Keratinocyte (primary cell): ENCODE data around the gene SEMA3F. TPM values are rescaled to one million over a fixed set of nuclear protein-coding genes. Genes with fewer than 3 reads are reported as not detected.
A peak's percentile ranks its signal among the peaks of the same experiment; 100 is the strongest.

Experiments used
- DNase-seq: peaks from one replicate; pipeline ENCODE4 v3.0.0-alpha.2; 2011; ENCODE audit warnings: low read depth, missing footprints, low spot score
- FAIRE-seq: peaks from 2 replicates; lab custom pipeline; 2011; peaks lifted over from hg19 to GRCh38; lab: Jason Lieb, UNC
- H2AFZ ChIP-seq: 2 replicates; pipeline ENCODE4 v1.6.0; 2012; ENCODE audit warnings: low read length, control low read depth, inconsistent platforms; ENCODE audit not compliant: control insufficient read depth
- H3K27ac ChIP-seq: 2 replicates; pipeline ENCODE4 v1.5.1; 2011; ENCODE audit warnings: low read length; ENCODE audit not compliant: control insufficient read depth, insufficient read depth
- H3K27me3 ChIP-seq: 3 replicates; pipeline ENCODE4 v1.6.0; 2011; ENCODE audit warnings: low read length; ENCODE audit not compliant: control insufficient read depth, insufficient read depth; ENCODE audit errors: extremely low read depth
- H3K36me3 ChIP-seq, 2 experiments: 2 replicates in 1 of 2; 3 replicates in 1 of 2; pipeline ENCODE4 v1.5.1; 2011; ENCODE audit warnings: low read length in 2 of 2, mild to moderate bottlenecking in 1 of 2; ENCODE audit not compliant: control insufficient read depth in 2 of 2, insufficient read depth in 2 of 2; ENCODE audit errors: extremely low read depth in 1 of 2
- H3K4me1 ChIP-seq: 3 replicates; pipeline ENCODE4 v1.5.1; 2011; ENCODE audit warnings: low read length; ENCODE audit not compliant: control insufficient read depth, insufficient read depth; ENCODE audit errors: extremely low read depth
- H3K4me2 ChIP-seq: 3 replicates; pipeline ENCODE4 v1.6.0; 2011; ENCODE audit warnings: low read depth, low read length; ENCODE audit not compliant: control insufficient read depth, insufficient read depth; ENCODE audit errors: extremely low read depth
- H3K4me3 ChIP-seq, 3 experiments: fragments of 200-600 bp in 1 of 3; sonication (generic) in 1 of 3; 2 replicates in 2 of 3; 3 replicates in 1 of 3; pipeline ENCODE4 v1.5.1; 2011 to 2016; ENCODE audit warnings: low read length in 3 of 3, mild to moderate bottlenecking in 3 of 3, control low read depth in 2 of 3, inconsistent platforms in 1 of 3, low read depth in 1 of 3, mixed read lengths in 1 of 3, mixed run types in 1 of 3, moderate library complexity in 1 of 3; ENCODE audit not compliant: control insufficient read depth in 2 of 3, insufficient read depth in 2 of 3; ENCODE audit errors: extremely low read depth in 1 of 3
- H3K79me2 ChIP-seq: 2 replicates; pipeline ENCODE4 v1.6.0; 2012; ENCODE audit warnings: low read length; ENCODE audit not compliant: control insufficient read depth, insufficient read depth
- H3K9ac ChIP-seq: 3 replicates; pipeline ENCODE4 v1.6.0; 2011; ENCODE audit warnings: low read length; ENCODE audit not compliant: control insufficient read depth, insufficient read depth; ENCODE audit errors: extremely low read depth
- H3K9me1 ChIP-seq: 3 replicates; pipeline ENCODE4 v1.6.0; 2011; ENCODE audit warnings: low read length; ENCODE audit not compliant: control insufficient read depth, insufficient read depth; ENCODE audit errors: extremely low read depth
- H3K9me3 ChIP-seq: 2 replicates; pipeline ENCODE4 v1.5.1; 2012; ENCODE audit warnings: low read depth, low read length; ENCODE audit not compliant: control insufficient read depth
- H4K20me1 ChIP-seq: 3 replicates; pipeline ENCODE4 v1.6.0; 2011; ENCODE audit warnings: low read length; ENCODE audit not compliant: control insufficient read depth, insufficient read depth; ENCODE audit errors: extremely low read depth
- EZH2 ChIP-seq: IDR thresholded peaks from one replicate; pipeline ENCODE4 v1.6.1; 2012; ENCODE audit warnings: inconsistent platforms, mild to moderate bottlenecking, low read length, moderate library complexity
- dilution Hi-C: fragments of 300-500 bp; cut with MboI; formaldehyde crosslinking; loops from one replicate; pipeline ENCODE4 v1.7.0; 2020; ENCODE audit warnings: low sequenced_read_pairs; ENCODE audit not compliant: extremely low pct_ligation_motif_present
- polyA plus RNA-seq, 5 experiments: library from polyadenylated mRNA; depleted of rRNA in 3 of 5; stranded (reverse) in 3 of 5; stranded (forward) in 1 of 5; unstranded in 1 of 5; fragments of >200 nt; gene quantifications; 1 replicate in 1 of 5; 2 replicates in 3 of 5; 3 replicates in 1 of 5; pipeline versions ENCODE4 v1.2.1 to v1.2.3, GENCODE V29; 2011 to 2012; ENCODE audit warnings: missing spikeins in 2 of 5, low read depth in 1 of 5, low replicate concordance in 1 of 5
- TF ChIP-seq, protein P1 (sequence below), 3 experiments: IDR thresholded peaks in 1 of 3; conservative IDR thresholded peaks in 1 of 3; optimal IDR thresholded peaks in 1 of 3; 2 replicates in 2 of 3; 3 replicates in 1 of 3; pipeline versions ENCODE3 to v1.5.1; 2011; ENCODE audit warnings: low read length in 3 of 3, mild to moderate bottlenecking in 3 of 3, moderate library complexity in 2 of 3, control low read depth in 1 of 3, inconsistent platforms in 1 of 3; ENCODE audit not compliant: insufficient read depth in 2 of 3; ENCODE audit errors: extremely low read depth in 1 of 3

SEMA3F gene
- polyA plus RNA-seq, 1 donor (not counting 4 experiments of a cell fraction or from before 2014, with no cell fraction given), result 72.8 TPM

DNA sequence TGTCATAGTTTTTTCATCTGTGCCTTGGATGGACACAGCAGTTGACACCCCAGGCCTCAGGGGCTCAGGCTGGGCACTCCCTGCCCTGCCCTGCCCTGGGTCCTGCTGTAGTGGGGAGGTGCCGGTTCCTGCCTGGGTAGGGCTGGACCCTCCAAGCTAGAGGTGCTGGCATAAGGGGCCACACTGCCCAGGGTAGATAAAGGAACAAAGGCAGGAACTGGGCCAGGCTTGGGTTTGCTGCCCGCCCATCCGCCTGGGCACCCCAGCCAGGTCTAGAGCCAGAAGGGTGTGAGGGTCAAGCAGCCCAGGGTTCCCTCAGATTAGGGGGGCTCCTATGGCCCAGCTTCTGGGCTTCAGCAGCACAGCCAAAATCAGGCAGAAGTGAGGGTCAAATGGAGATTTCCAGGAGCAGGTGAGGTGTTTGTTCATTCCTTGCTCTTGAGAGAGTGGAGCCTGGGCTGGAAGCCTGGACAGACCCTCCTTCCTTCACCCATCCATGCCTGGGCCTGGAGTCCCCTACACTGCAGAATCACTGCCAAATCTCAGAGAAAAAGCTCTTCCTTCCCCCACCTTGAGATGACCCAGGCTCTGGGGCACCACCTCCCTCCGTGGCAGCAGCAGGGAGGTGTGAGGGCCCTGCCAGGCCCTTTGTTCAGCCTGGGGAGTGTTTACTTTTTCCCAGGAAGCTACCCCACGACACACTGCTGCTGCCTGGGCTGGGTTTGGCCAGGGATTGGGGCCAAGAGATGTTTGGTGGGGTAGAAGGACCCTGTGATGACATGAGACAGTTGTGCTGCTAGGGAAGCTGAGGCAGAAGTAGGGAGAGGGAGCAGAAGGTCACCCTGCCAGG is 7.1 kb downstream of the SEMA3F start:
- dilution Hi-C loops, result no loop called here
- H3K4me1 ChIP-seq, result peaks cover 100% of the 10 kb centered on the region
- TF ChIP-seq, protein P1, sequence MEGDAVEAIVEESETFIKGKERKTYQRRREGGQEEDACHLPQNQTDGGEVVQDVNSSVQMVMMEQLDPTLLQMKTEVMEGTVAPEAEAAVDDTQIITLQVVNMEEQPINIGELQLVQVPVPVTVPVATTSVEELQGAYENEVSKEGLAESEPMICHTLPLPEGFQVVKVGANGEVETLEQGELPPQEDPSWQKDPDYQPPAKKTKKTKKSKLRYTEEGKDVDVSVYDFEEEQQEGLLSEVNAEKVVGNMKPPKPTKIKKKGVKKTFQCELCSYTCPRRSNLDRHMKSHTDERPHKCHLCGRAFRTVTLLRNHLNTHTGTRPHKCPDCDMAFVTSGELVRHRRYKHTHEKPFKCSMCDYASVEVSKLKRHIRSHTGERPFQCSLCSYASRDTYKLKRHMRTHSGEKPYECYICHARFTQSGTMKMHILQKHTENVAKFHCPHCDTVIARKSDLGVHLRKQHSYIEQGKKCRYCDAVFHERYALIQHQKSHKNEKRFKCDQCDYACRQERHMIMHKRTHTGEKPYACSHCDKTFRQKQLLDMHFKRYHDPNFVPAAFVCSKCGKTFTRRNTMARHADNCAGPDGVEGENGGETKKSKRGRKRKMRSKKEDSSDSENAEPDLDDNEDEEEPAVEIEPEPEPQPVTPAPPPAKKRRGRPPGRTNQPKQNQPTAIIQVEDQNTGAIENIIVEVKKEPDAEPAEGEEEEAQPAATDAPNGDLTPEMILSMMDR (optimal IDR thresholded peaks at IDR 0.05 in 1 of 3, IDR thresholded peaks at IDR 0.05 in 1 of 3, conservative IDR thresholded peaks at IDR 0.05 in 1 of 3; ENCODE audit: extremely low read depth in 1 of 3, insufficient read depth in 2 of 3, low read length in 3 of 3), result no peak
- no peak for TF ChIP-seq EZH2
- H3K4me2 ChIP-seq, result peak overlapping the region; percentile 99
- DNase-seq (no peak), FAIRE-seq (no peak)
- no peak overlapping the region for H2AFZ ChIP-seq
- peaks cover 28 to 57% of the 10 kb centered on the region in 2 experiments for H3K36me3 ChIP-seq
- peaks cover 13% of the 10 kb centered on the region for H3K9me1 ChIP-seq
- peak overlapping the region; percentile 7 for H3K9ac ChIP-seq
- no peaks in the 10 kb centered on the region for H4K20me1 ChIP-seq
- peaks cover 81% of the 10 kb centered on the region for H3K79me2 ChIP-seq
- no peak overlapping the region for H3K4me3 ChIP-seq
- no peak overlapping the region for H3K27ac ChIP-seq
- no peaks in the 10 kb centered on the region for H3K9me3 ChIP-seq
- H3K27me3 ChIP-seq, result no peaks in the 10 kb centered on the region

GRCh38 chr3:50163572-50164455 is 8.7 kb downstream of the SEMA3F start:
- dilution Hi-C loops, result no loop called here
- no peak overlapping the region for H2AFZ ChIP-seq

More at GRCh38 chr3:50163572-50164455, 8.7 kb downstream of the SEMA3F start:
- peak overlapping the region; percentile 68 for H3K4me2 ChIP-seq
- TF ChIP-seq, protein P1 (optimal IDR thresholded peaks at IDR 0.05 in 1 of 3, IDR thresholded peaks at IDR 0.05 in 1 of 3, conservative IDR thresholded peaks at IDR 0.05 in 1 of 3; ENCODE audit: extremely low read depth in 1 of 3, insufficient read depth in 2 of 3, low read length in 3 of 3), result no peak
- TF ChIP-seq EZH2, result no peak
- peaks cover 11% of the 10 kb centered on the region for H3K9me1 ChIP-seq
- H3K27ac ChIP-seq, result peak overlapping the region; percentile 66
- peaks cover 31 to 57% of the 10 kb centered on the region in 2 experiments for H3K36me3 ChIP-seq
- no peaks in the 10 kb centered on the region for H4K20me1 ChIP-seq
- H3K27me3 ChIP-seq, result no peaks in the 10 kb centered on the region
- DNase-seq, result no peak
- peak overlapping the region; percentile 38 for H3K9ac ChIP-seq
- FAIRE-seq, result peak; percentile 95
- H3K4me3 ChIP-seq, result peak overlapping the region in 2 of 3 experiments; percentile 0 to 29
- H3K79me2 ChIP-seq, result peaks cover 80% of the 10 kb centered on the region
- H3K4me1 ChIP-seq, result peaks cover 99% of the 10 kb centered on the region
- H3K9me3 ChIP-seq, result no peaks in the 10 kb centered on the region
